IPS-18a (cell line): ENCODE results near the gene HSF5.

Experiments
- H3K27ac ChIP-seq: one replicate; pipeline ENCODE4 v1.5.1; 2013; ENCODE audit warnings: low read length
- H3K27me3 ChIP-seq: one replicate; pipeline ENCODE4 v1.6.1; 2013; ENCODE audit warnings: mild to moderate bottlenecking, low read length; ENCODE audit not compliant: control insufficient read depth, insufficient read depth
- H3K36me3 ChIP-seq: one replicate; pipeline ENCODE4 v1.6.1; 2013; ENCODE audit warnings: low read depth, low read length; ENCODE audit not compliant: control insufficient read depth
- H3K4me1 ChIP-seq: one replicate; pipeline ENCODE4 v1.6.1; 2013; ENCODE audit warnings: low read depth, low read length; ENCODE audit not compliant: control insufficient read depth
- H3K4me3 ChIP-seq: one replicate; pipeline ENCODE4 v1.5.1; 2013; ENCODE audit warnings: low read length
- H3K9ac ChIP-seq: one replicate; pipeline ENCODE4 v1.6.1; 2013; ENCODE audit warnings: mild to moderate bottlenecking, low read length, moderate library complexity
- H3K9me3 ChIP-seq: one replicate; pipeline ENCODE4 v1.6.1; 2013; ENCODE audit warnings: low read depth, low read length; ENCODE audit not compliant: control insufficient read depth

The HSF5 gene, protein sequence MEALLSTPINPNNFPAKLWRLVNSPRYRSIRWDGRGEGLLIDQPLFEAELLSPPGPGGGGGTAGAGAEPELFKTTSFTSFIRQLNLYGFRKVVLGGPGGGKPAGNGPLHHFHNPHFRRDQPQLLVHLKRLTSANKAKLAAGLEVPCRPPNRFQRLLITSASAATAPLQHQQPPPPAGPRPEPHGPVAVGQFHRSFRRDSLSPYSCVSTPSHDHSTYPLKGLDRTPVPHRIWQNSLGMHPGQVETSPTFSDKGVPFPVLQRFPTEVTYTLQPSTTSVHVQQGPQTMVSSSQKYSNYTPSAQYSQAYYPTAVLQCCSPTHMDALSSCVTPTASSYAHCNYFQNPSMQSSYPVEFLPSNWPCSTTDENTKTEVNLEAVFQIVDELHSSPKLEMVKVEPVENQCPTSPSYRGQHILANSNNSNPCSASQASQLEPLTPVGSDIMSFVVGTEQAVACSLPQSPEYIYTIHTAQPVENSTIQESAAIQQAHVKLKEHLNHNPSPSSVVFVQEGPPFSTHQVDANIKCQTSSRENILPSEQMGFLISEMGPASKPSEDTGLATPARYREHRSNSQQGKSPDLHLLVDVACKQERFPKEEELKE

DNA sequence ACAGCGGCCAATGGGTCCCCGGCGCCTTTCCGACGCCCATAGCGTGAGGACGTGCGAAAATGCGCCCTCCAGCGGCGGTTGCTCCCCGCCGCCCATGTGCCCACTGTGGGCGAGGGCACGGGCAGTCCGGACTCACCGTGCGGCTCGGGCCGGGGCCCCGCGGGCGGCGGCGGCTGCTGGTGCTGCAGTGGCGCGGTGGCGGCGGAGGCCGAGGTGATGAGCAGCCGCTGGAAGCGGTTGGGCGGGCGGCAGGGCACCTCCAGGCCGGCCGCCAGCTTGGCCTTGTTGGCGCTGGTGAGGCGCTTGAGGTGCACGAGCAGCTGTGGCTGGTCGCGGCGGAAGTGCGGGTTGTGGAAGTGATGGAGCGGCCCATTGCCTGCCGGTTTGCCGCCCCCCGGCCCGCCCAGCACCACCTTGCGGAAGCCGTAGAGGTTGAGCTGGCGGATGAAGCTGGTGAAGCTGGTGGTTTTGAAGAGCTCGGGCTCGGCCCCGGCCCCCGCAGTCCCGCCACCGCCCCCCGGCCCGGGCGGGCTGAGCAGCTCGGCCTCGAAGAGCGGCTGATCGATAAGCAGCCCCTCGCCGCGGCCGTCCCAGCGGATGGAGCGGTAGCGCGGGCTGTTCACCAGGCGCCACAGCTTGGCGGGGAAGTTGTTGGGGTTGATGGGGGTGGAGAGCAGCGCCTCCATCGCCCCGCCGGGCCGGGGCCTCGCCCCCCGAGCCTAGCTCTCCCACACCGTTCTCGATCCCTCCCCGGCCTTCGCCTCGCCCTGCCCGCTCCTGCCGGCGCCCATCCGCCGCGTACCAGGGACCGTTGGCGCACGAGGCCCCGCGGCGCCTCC lies at the start of gene HSF5:
Gene HSF5, minus strand, starts transcription at position 820 of the 839 bp plus-strand sequence. Its CDS starts 134 bp downstream, at position 686.
- Histone ChIP-seq H3K27me3 (no peaks in the 10 kb centered on the region), H3K36me3 (peaks cover 26% of the 10 kb centered on the region), H3K4me1 (no peaks in the 10 kb centered on the region), H3K4me3 (no peak within 1 kb of the TSS), H3K9me3 (no peaks in the 10 kb centered on the region), H3K27ac (no peak within 1 kb of the TSS), H3K9ac (no peak within 1 kb of the TSS)

DNA sequence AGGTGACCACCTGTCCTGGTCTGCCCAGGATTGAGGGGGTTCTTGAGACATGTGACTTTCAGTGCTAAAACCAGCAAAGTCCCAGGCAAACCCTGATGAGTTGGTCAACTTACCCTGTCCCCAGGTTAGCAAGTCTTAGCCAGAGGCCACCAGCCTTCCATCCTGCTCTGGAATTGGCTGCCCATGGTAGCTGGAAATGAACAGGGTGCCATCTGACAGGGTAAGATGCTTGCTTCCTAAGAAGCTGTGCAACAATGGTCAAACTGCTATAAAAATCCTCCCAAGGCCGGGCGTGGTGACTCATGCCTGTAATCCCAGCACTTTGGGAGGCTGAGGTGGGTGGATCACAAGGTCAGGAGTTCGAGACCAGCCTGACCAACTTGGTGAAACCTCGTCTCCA lies 49.1 kb upstream of the HSF5 start:
- no peaks in the 10 kb centered on the region for H3K36me3 ChIP-seq
- no peak overlapping the region for H3K27ac ChIP-seq
- H3K9me3 ChIP-seq: no peaks in the 10 kb centered on the region
- H3K4me3 ChIP-seq: no peak overlapping the region
- H3K4me1 ChIP-seq: no peaks in the 10 kb centered on the region
- H3K27me3 ChIP-seq: peaks cover 6% of the 10 kb centered on the region
- no peak overlapping the region for H3K9ac ChIP-seq

DNA sequence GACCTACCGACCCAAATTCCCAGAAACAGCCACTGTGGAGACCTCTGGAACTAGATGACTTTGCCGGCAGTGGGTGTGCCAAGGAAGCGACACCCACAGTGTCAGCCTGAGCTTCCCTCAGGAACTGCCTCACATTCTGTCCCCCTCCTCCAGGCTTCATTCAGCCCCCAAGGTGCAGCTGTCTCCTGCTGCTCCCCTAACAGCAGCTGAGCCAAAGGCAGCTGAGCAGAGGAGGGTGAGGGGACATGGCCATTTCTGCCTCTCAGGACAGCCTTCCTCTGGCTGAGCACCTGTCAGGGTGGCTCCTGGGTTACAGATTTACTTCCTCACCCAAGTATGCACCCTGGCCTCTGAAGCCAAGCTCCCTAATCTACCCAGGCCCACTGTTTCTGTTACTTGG lies 48.3 kb upstream of the HSF5 start:
- no peak overlapping the region for H3K27ac ChIP-seq
- no peak overlapping the region for H3K4me3 ChIP-seq
- no peaks in the 10 kb centered on the region for H3K36me3 ChIP-seq
- H3K9me3 ChIP-seq: no peaks in the 10 kb centered on the region
- H3K27me3 ChIP-seq: peaks cover 7% of the 10 kb centered on the region
- H3K9ac ChIP-seq: no peak overlapping the region
- H3K4me1 ChIP-seq: no peaks in the 10 kb centered on the region

DNA sequence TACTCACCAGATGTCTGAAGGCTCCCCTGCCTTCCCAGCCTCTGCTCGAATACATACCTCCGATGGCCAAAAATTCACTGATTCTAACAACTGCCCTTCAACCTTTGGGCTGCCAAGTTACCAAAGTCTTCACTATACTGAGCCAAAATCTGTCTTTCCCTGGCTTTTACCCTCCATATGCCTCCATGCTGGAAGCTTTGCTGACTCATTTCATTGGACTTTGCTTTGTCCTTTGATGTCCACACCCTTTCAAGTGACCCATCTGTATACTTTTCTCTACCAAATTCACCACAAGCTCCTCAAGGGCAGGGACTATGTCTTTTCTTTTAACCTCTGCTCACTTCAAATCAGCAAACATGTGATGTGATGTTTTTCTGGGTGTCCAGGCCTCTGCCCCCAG lies 47.2 kb upstream of the HSF5 start:
- no peaks in the 10 kb centered on the region for H3K9me3 ChIP-seq
- no peak overlapping the region for H3K27ac ChIP-seq
- H3K36me3 ChIP-seq: no peaks in the 10 kb centered on the region
- H3K9ac ChIP-seq: no peak overlapping the region
- H3K4me3 ChIP-seq: no peak overlapping the region
- no peaks in the 10 kb centered on the region for H3K4me1 ChIP-seq
- H3K27me3 ChIP-seq: peaks cover 7% of the 10 kb centered on the region

DNA sequence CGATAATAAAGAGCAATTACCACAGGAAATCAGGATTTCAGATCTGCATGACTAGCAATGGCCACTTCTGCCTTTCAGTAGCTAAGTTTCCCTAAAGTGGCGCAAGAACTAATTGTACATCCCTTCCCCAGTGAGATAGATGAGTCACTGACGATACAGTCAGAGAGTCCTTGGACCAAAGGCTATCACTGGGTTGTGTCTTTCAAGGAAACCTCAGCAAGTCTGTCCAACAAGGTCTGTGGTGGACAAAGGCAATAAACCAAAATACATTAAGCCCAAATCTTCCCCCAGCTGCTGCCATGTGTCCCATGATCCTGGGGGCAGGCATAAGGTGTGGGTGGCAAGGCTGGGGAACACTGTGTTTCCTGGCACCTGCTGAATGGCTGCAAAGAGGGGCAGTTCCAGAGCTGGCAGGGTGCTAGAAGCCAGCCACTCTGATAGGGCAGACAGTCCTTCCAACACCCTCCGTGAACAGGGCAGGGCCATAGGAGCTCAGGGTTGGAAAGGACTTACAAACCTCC lies 46.8 kb upstream of the HSF5 start:
- Histone ChIP-seq H3K27ac (no peak overlapping the region), H3K4me1 (no peaks in the 10 kb centered on the region), H3K4me3 (no peak overlapping the region), H3K27me3 (peaks cover 7% of the 10 kb centered on the region), H3K36me3 (no peaks in the 10 kb centered on the region), H3K9ac (no peak overlapping the region), H3K9me3 (no peaks in the 10 kb centered on the region)

DNA sequence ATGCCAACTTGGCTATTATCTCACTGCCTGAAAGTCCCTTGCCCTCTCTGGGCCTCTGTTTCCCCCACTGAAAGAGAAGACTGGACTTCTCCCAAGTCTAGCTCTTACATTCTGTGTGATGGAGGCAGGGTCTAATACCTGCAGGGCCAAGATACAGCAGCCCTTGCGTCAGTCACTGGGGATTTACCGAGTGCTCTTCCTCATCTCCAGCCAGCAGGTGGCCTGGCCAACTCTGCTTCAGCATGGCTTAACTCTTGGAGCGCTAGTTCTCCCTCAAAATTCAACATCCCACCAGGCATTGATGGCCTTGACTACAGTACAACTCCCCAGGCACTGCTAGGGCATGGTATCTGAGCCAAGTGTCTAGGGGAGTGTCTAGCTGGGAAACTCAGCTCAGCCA lies 46.1 kb upstream of the HSF5 start:
- Histone ChIP-seq H3K4me1 (peaks cover under 1% of the 10 kb centered on the region), H3K4me3 (no peak overlapping the region), H3K9ac (no peak overlapping the region), H3K9me3 (no peaks in the 10 kb centered on the region), H3K27ac (no peak overlapping the region), H3K36me3 (no peaks in the 10 kb centered on the region), H3K27me3 (peaks cover 7% of the 10 kb centered on the region)

DNA sequence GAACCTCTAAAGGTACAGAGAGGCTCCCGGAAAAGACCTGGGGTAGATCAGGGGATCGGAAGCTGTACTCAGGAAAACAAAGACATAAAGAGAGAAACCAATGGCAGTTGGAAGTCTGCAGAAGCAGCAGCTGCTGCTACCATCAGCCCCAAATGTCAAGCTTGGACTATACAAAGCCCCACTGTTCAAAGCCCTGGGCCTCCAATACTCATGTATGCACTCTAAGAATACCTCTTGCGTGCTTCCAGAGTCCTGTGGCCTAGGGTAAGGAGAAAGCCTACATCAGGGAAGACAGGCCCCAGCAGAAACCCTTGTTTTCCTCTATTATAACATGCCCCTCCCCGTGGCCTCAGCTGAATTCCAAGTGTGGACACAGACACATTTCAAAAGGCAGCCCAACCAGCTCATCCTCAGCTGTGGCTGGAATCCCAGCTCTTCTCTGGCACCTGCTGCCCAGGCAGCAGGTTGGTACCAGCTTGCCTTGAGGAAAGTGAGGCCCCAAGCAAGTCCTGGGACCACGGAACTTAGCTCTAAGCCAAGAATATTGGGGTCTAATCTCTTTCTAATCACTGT lies 45.5 kb upstream of the HSF5 start:
- Histone ChIP-seq H3K4me1 (peaks cover 6% of the 10 kb centered on the region), H3K4me3 (no peak overlapping the region)

DNA sequence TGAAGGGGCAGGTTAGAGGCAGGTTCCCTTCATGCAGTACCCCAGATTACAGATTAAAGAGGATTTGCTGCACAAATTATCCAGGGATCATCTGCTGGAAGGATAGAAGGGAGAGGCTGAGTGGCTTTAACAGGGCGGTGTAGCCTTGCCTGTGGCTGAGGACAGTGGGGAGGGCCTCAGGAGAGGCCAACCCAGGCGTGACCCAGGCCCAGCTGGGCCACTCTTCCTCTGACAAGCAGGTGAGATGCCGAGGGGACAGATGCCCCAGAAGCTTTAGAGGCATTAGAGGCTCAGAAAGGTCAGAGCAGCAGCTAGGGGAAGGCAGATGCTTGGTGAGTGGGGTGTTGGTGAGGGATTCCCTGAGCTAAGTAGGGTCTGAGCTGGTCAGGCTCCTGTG lies 44.3 kb upstream of the HSF5 start:
- H3K27me3 ChIP-seq: peaks cover 7% of the 10 kb centered on the region
- peak overlapping the region; percentile 68 for H3K4me3 ChIP-seq
- no peaks in the 10 kb centered on the region for H3K9me3 ChIP-seq
- H3K4me1 ChIP-seq: peaks cover 6% of the 10 kb centered on the region
- no peak overlapping the region for H3K9ac ChIP-seq
- no peak overlapping the region for H3K27ac ChIP-seq
- no peaks in the 10 kb centered on the region for H3K36me3 ChIP-seq

More for the DNA sequence above, 45.5 kb upstream of the HSF5 start:
- no peak overlapping the region for H3K9ac ChIP-seq
- peaks cover 7% of the 10 kb centered on the region for H3K27me3 ChIP-seq
- H3K9me3 ChIP-seq: no peaks in the 10 kb centered on the region
- no peaks in the 10 kb centered on the region for H3K36me3 ChIP-seq
- H3K27ac ChIP-seq: no peak overlapping the region

DNA sequence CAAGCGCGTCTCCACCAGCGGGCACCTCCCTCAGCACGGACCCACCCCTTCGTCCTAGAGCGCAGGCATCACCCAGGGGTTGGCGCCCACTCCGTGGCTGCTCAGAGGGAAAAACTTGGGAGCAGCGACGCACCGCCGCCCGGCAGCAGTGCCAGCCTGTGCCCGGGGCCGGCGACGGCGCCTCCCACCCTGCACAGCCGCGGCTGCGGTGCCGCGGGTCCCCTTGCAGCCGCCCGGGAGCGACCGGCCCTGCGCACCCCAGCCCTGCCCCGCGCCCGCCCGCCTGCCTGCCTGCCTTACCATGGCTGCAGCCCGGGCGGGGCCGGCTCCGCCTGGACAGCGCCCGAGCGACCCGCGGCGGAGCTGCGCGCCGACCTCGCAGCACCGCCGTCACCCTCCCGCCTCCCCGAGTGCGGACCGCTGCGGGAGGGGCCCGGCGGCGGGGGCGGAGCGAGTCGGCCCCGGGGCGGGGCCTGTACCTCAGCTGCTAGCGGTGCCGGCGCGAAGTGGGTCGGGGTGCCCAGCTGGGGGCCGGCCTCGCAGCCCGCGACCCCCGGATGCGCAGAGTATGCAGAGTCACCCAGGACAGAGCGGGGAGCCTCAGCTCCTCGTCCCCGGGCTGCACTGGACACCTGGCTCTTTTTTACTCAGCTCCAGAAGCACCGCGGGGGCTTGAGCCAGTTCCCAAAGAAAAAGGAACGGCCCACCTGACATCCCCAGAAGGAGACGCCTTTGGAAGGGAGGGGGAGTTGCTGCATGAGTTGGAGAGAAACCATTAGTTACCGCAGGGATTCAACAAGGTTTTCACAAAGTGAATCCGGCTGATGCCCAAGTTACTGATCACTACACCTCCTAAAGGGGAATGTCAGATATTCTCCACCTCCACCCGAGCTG lies 43.7 kb upstream of the HSF5 start:
- Histone ChIP-seq H3K9ac (no peak overlapping the region), H3K4me1 (peaks cover 6% of the 10 kb centered on the region), H3K27me3 (peaks cover 7% of the 10 kb centered on the region), H3K9me3 (no peaks in the 10 kb centered on the region), H3K36me3 (no peaks in the 10 kb centered on the region), H3K4me3 (peak overlapping the region; percentile 71), H3K27ac (no peak overlapping the region)

DNA sequence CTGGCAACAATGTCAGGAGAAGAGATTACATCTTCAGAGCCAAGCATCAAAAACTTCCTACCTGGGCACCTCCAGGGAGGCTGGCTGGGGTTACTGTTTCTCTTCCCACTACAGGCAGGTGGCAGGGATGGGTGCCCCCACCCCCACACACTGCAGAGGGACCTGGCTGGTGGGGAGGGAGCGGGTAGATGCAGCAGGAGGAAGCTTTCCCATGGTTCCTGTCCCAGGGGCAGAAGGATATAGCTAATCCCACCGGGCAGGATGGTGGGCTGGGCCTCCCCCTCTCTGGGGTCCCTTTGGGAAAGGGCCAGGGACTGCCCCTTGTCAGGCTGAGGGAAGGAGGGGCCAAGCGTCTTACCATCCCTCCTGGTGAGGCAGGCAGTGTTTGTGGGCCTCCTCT lies 42.9 kb upstream of the HSF5 start:
- H3K4me3 ChIP-seq: peak overlapping the region; percentile 71

More for the DNA sequence above, 42.9 kb upstream of the HSF5 start:
- peaks cover 6% of the 10 kb centered on the region for H3K4me1 ChIP-seq
- peaks cover 7% of the 10 kb centered on the region for H3K27me3 ChIP-seq
- H3K36me3 ChIP-seq: no peaks in the 10 kb centered on the region
- H3K9me3 ChIP-seq: no peaks in the 10 kb centered on the region
- no peak overlapping the region for H3K9ac ChIP-seq
- no peak overlapping the region for H3K27ac ChIP-seq
